ENCODE results near the gene AIMP1. TPM values are rescaled to one million over a fixed set of nuclear protein-coding genes. Genes with fewer than 3 reads are reported as not detected.
A peak's percentile ranks its signal among the peaks of the same experiment; 100 is the strongest.
"Not testable (repeated sequence)": the region's sequence is repeated elsewhere in the genome, so short reads cannot be mapped to it uniquely, and the experiment has no call there.

Gene AIMP1
- total RNA-seq, 2 donors from 2014 or later = 12.6 to 37.3 TPM

GRCh38 chr4:106316773-106317409, 541 bp downstream of the AIMP1 start:
- peaks cover 27 to 64% of the 10 kb centered on the region in 2 donors for H3K4me1 ChIP-seq (ENCODE audit: control insufficient read depth in 1 of 2, low read depth in 2 of 2)

GRCh38 chr4:106317815-106318214, 1.5 kb downstream of the AIMP1 start:
- TF ChIP-seq, protein P1, sequence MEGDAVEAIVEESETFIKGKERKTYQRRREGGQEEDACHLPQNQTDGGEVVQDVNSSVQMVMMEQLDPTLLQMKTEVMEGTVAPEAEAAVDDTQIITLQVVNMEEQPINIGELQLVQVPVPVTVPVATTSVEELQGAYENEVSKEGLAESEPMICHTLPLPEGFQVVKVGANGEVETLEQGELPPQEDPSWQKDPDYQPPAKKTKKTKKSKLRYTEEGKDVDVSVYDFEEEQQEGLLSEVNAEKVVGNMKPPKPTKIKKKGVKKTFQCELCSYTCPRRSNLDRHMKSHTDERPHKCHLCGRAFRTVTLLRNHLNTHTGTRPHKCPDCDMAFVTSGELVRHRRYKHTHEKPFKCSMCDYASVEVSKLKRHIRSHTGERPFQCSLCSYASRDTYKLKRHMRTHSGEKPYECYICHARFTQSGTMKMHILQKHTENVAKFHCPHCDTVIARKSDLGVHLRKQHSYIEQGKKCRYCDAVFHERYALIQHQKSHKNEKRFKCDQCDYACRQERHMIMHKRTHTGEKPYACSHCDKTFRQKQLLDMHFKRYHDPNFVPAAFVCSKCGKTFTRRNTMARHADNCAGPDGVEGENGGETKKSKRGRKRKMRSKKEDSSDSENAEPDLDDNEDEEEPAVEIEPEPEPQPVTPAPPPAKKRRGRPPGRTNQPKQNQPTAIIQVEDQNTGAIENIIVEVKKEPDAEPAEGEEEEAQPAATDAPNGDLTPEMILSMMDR (IDR thresholded peaks at IDR 0.05) = no peak
- Histone ChIP-seq H3K27me3 (replicated peaks; ENCODE audit: insufficient read depth) (no peaks in the 10 kb centered on the region), H3K9me3 (no peaks in the 10 kb centered on the region), H3K4me3 (peak overlapping the region; percentile 95), H3K4me1 (ENCODE audit: control insufficient read depth in 1 of 2, low read depth in 2 of 2) (peaks cover 30 to 60% of the 10 kb centered on the region in 2 donors), H3K36me3 (no peaks in the 10 kb centered on the region), H3K27ac (no peak overlapping the region)
- DNase-seq (ENCODE audit: low spot score) = no peak
- no peak for ATAC-seq (ENCODE audit: insufficient number of reproducible peaks, low FRiP score, low read depth)

More at GRCh38 chr4:106316773-106317409, 541 bp downstream of the AIMP1 start:
- TF ChIP-seq, protein P1 (IDR thresholded peaks at IDR 0.05) = no peak
- Histone ChIP-seq H3K9me3 (no peaks in the 10 kb centered on the region), H3K36me3 (no peaks in the 10 kb centered on the region), H3K27me3 (replicated peaks; ENCODE audit: insufficient read depth) (no peaks in the 10 kb centered on the region), H3K27ac (peak overlapping the region; percentile 95 to 96), H3K4me3 (peak overlapping the region; percentile 95)
- no peak for DNase-seq (ENCODE audit: low spot score)
- ATAC-seq (ENCODE audit: insufficient number of reproducible peaks, low FRiP score, low read depth) = no peak

DNA sequence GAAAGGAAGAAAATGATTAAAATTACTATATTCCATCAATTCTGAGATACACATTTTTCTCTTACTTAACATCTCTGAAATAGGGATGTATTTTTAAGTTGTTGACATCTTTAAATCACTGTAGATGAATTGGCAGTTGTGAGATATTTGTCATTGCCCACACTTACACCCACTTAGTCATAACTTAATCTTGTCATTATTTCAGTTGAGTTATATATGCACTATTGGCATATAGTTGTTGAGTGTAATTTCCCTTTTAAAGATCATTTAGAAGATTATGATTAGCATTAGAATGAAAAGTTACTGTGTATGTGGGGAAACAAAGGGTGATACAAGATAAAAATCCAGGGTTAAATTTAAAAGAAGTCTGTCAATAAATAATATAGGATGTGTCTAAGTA, 2.2 kb downstream of the AIMP1 start:
- ATAC-seq (ENCODE audit: insufficient number of reproducible peaks, low FRiP score, low read depth) = no peak

DNA sequence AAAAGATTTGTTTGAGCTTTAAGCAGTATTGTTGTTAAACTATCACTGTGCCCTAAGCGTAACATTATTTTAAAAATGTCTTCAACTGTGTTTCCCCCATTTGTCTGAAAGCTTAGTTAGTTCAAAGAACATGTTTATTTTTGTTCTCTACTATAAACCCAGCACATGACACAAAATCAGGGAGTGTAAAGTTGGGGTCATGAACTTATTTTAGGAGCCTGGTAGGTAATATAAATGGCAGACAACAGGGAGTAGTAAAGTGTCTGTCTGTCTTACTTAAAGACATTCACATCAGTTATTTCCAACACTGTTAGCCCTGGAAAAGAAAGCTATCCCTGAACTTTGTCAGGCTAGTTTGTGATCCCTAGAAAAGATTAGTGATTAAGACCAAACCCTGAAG, 3.9 kb downstream of the AIMP1 start:
- Histone ChIP-seq H3K36me3 (no peaks in the 10 kb centered on the region), H3K27me3 (replicated peaks; ENCODE audit: insufficient read depth) (no peaks in the 10 kb centered on the region), H3K27ac (no peak overlapping the region), H3K9me3 (no peaks in the 10 kb centered on the region), H3K4me1 (ENCODE audit: control insufficient read depth in 1 of 2, low read depth in 2 of 2) (peaks cover 22 to 46% of the 10 kb centered on the region in 2 donors), H3K4me3 (no peak overlapping the region)
- TF ChIP-seq, protein P1 (IDR thresholded peaks at IDR 0.05) = no peak
- DNase-seq (ENCODE audit: low spot score) = no peak
- no peak for ATAC-seq (ENCODE audit: insufficient number of reproducible peaks, low FRiP score, low read depth)

More for the DNA sequence above, 2.2 kb downstream of the AIMP1 start:
- Histone ChIP-seq H3K4me1 (ENCODE audit: control insufficient read depth in 1 of 2, low read depth in 2 of 2) (peaks cover 23 to 60% of the 10 kb centered on the region in 2 donors), H3K27me3 (replicated peaks; ENCODE audit: insufficient read depth) (no peaks in the 10 kb centered on the region), H3K27ac (no peak overlapping the region), H3K4me3 (no peak overlapping the region), H3K9me3 (no peaks in the 10 kb centered on the region), H3K36me3 (no peaks in the 10 kb centered on the region)
- DNase-seq (ENCODE audit: low spot score) = no peak
- TF ChIP-seq, protein P1 (IDR thresholded peaks at IDR 0.05) = no peak

DNA sequence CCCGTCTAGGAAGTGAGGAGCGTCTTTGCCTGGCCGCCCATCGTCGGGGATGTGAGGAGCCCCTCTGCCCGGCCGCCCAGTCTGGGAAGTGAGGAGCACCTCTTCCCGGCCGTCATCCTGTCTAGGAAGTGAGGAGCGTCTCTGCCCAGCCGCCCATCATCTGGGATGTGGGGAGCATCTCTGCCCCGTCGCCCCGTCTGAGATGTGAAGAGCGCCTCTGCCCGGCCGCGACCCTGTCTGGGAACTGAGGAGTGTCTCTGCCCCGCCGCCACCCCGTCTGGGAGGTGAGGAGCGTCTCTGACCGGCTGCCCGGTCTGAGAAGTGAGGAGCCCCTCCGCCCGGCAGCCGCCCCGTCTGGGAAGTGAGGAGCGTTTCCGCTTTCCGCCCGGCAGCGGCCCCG, 4.8 kb downstream of the AIMP1 start:
- not testable (repeated sequence) for ATAC-seq (ENCODE audit: insufficient number of reproducible peaks, low FRiP score, low read depth); DNase-seq (ENCODE audit: low spot score); H3K9me3 ChIP-seq; H3K27ac ChIP-seq; H3K36me3 ChIP-seq; H3K27me3 ChIP-seq (replicated peaks; ENCODE audit: insufficient read depth); H3K4me3 ChIP-seq
- H3K4me1 ChIP-seq (ENCODE audit: control insufficient read depth in 1 of 2, low read depth in 2 of 2) = peaks cover 22 to 43% of the 10 kb centered on the region in 2 donors

- not testable (repeated sequence) for H3K4me3 ChIP-seq; H3K27ac ChIP-seq; ATAC-seq (ENCODE audit: insufficient number of reproducible peaks, low FRiP score, low read depth); DNase-seq (ENCODE audit: low spot score); H3K9me3 ChIP-seq; H3K27me3 ChIP-seq (replicated peaks; ENCODE audit: insufficient read depth); H3K36me3 ChIP-seq
- H3K4me1 ChIP-seq (ENCODE audit: control insufficient read depth in 1 of 2, low read depth in 2 of 2) = peaks cover 22 to 43% of the 10 kb centered on the region in 2 donors
These were observed 5.5 kb downstream of the AIMP1 start for GRCh38 chr4:106321814-106322213.
